PC-9 (cell line): ENCODE data around the gene SSBP2. TPM values are rescaled to one million over a fixed set of nuclear protein-coding genes. Genes with fewer than 3 reads are reported as not detected.

Experiments
- BruUV-seq: library from RNA; stranded (reverse); fragments of 400-500 nt; replicated peaks from 2 replicates; lab custom pipeline; 2021; lab: Mats Ljungman, UMichigan
- CTCF ChIA-PET: fragments of 300-600 bp; sonication (Branson Sonifier 250); formaldehyde crosslinking; loops from one replicate; lab custom pipeline; 2022; ENCODE audit warnings: antibody characterized with exemption; lab: Charles Lee
- POLR2A ChIA-PET: fragments of 300-600 bp; sonication (Branson Sonifier 250); formaldehyde crosslinking; loops from one replicate; lab custom pipeline; 2022; ENCODE audit warnings: antibody characterized with exemption; ENCODE audit not compliant: unreplicated experiment; lab: Charles Lee
- DNase-seq, 2 experiments: peaks; one replicate each; pipeline versions ENCODE4 v3.0.0 to v3.0.0-alpha.2; 2015 to 2022; ENCODE audit warnings: mixed read lengths in 1 of 2
- H2AFZ ChIP-seq: fragments of 200-600 bp; sonication (generic); 2 replicates; pipeline ENCODE4 v1.8.1; 2017; ENCODE audit warnings: antibody characterized with exemption
- H3F3A ChIP-seq: fragments of 200-600 bp; sonication (generic); 2 replicates; pipeline ENCODE4 v1.8.1; 2017; ENCODE audit warnings: antibody characterized with exemption, mild to moderate bottlenecking, low read depth; ENCODE audit not compliant: insufficient read depth
- H3K27ac ChIP-seq: fragments of 200-600 bp; sonication (generic); 2 replicates; pipeline ENCODE4 v1.6.1; 2016; ENCODE audit warnings: mixed run types
- H3K27me3 ChIP-seq: fragments of 200-600 bp; sonication (generic); 2 replicates; pipeline ENCODE4 v1.6.1; 2016; ENCODE audit warnings: low read depth, mixed run types; ENCODE audit not compliant: insufficient read depth
- H3K36me3 ChIP-seq: fragments of 200-600 bp; sonication (generic); 2 replicates; pipeline ENCODE4 v1.6.1; 2016; ENCODE audit warnings: low read depth, mixed run types
- H3K4me1 ChIP-seq: fragments of 200-600 bp; sonication (generic); replicated peaks from 2 replicates; pipeline ENCODE4 v1.6.1; 2016; ENCODE audit warnings: mixed run types; ENCODE audit not compliant: insufficient read depth
- H3K4me2 ChIP-seq: fragments of 200-600 bp; sonication (generic); 2 replicates; pipeline ENCODE4 v1.6.1; 2017; ENCODE audit warnings: mixed run types
- H3K4me3 ChIP-seq: fragments of 200-600 bp; sonication (generic); 2 replicates; pipeline ENCODE4 v1.6.1; 2016; ENCODE audit warnings: mixed run types
- H3K79me2 ChIP-seq: fragments of 200-600 bp; sonication (generic); 2 replicates; pipeline ENCODE4 v1.6.1; 2017; ENCODE audit warnings: low read depth, mixed run types
- H3K9me2 ChIP-seq: fragments of 200-600 bp; sonication (generic); 2 replicates; pipeline ENCODE4 v1.8.1; 2017; ENCODE audit warnings: mild to moderate bottlenecking; ENCODE audit not compliant: insufficient read depth
- H3K9me3 ChIP-seq: fragments of 200-600 bp; sonication (generic); 2 replicates; pipeline ENCODE4 v1.8.1; 2016; ENCODE audit warnings: low read depth; ENCODE audit not compliant: insufficient read depth
- H4K20me1 ChIP-seq: fragments of 200-600 bp; sonication (generic); 2 replicates; pipeline ENCODE4 v1.8.1; 2017; ENCODE audit not compliant: insufficient read depth
- CTCF ChIP-seq: fragments of 200-600 bp; sonication (generic); conservative IDR thresholded peaks from 2 replicates; pipeline ENCODE4 v1.6.1; 2017; ENCODE audit warnings: mixed run types, antibody characterized with exemption, mild to moderate bottlenecking, moderate library complexity
- EZH2 ChIP-seq: fragments of 200-600 bp; sonication (generic); IDR thresholded peaks from 2 replicates; pipeline ENCODE4 v1.8.0; 2017; ENCODE audit warnings: antibody characterized with exemption, low read depth
- intact Hi-C: fragments of 100-400 bp; cut with micrococcal nuclease; formaldehyde crosslinking; loops from one replicate; pipeline ENCODE4 v1.10.0; 2022; ENCODE audit not compliant: unreplicated experiment
- total RNA-seq: library from RNA; stranded (reverse); gene quantifications from 2 replicates; pipeline ENCODE4 v1.2.3, GENCODE V29; 2021

Gene SSBP2
- total RNA-seq, 1 experiment from 2014 or later = 6.4 TPM

GRCh38 chr5:81555865-81556264 is 195.0 kb downstream of the SSBP2 start:
- Histone ChIP-seq H3K4me3 (no peak overlapping the region), H3F3A (no peaks in the 10 kb centered on the region), H3K27ac (no peak overlapping the region), H4K20me1 (no peaks in the 10 kb centered on the region), H3K4me1 (no peaks in the 10 kb centered on the region), H3K9me3 (no peaks in the 10 kb centered on the region), H3K4me2 (no peak overlapping the region), H3K9me2 (no peaks in the 10 kb centered on the region), H2AFZ (no peak overlapping the region), H3K79me2 (no peaks in the 10 kb centered on the region), H3K27me3 (no peaks in the 10 kb centered on the region), H3K36me3 (no peaks in the 10 kb centered on the region)
- ChIA-PET POLR2A (no interaction called here), CTCF (no interaction called here)
- TF ChIP-seq EZH2 (no peak), CTCF (no peak)
- DNase-seq = no peak
- intact Hi-C loops = no loop called here
- BruUV-seq = no TSS peak

- no peaks in the 10 kb centered on the region for H3K9me3 ChIP-seq
- ChIA-PET CTCF (no interaction called here), POLR2A (no interaction called here)
Measured at GRCh38 chr5:81554647-81555046, 196.2 kb downstream of the SSBP2 start.

GRCh38 chr5:81553567-81554212 is 197.2 kb downstream of the SSBP2 start:
- no peaks in the 10 kb centered on the region for H4K20me1 ChIP-seq
- no peak overlapping the region for H3K4me3 ChIP-seq
- no peaks in the 10 kb centered on the region for H3F3A ChIP-seq
- no peaks in the 10 kb centered on the region for H3K9me2 ChIP-seq
- POLR2A ChIA-PET = no interaction called here
- H3K36me3 ChIP-seq = no peaks in the 10 kb centered on the region
- CTCF ChIA-PET = no interaction called here
- H3K4me2 ChIP-seq = no peak overlapping the region
- H3K27me3 ChIP-seq = no peaks in the 10 kb centered on the region
- no peaks in the 10 kb centered on the region for H3K79me2 ChIP-seq
- no peak overlapping the region for H3K27ac ChIP-seq
- no peak overlapping the region for H2AFZ ChIP-seq
- intact Hi-C loops = no loop called here
- DNase-seq = no peak
- H3K4me1 ChIP-seq = no peaks in the 10 kb centered on the region
- no peaks in the 10 kb centered on the region for H3K9me3 ChIP-seq
- BruUV-seq = no TSS peak
- TF ChIP-seq EZH2 (no peak), CTCF (no peak)

More at GRCh38 chr5:81554647-81555046, 196.2 kb downstream of the SSBP2 start:
- Histone ChIP-seq H3K4me1 (no peaks in the 10 kb centered on the region), H3K36me3 (no peaks in the 10 kb centered on the region), H3K4me3 (no peak overlapping the region), H3K9me2 (no peaks in the 10 kb centered on the region), H3K4me2 (no peak overlapping the region), H3K27me3 (no peaks in the 10 kb centered on the region), H4K20me1 (no peaks in the 10 kb centered on the region), H2AFZ (no peak overlapping the region), H3F3A (no peaks in the 10 kb centered on the region), H3K79me2 (no peaks in the 10 kb centered on the region), H3K27ac (no peak overlapping the region)
- no peak for TF ChIP-seq EZH2
- no peak for TF ChIP-seq CTCF
- intact Hi-C loops = no loop called here
- DNase-seq = no peak
- BruUV-seq = no TSS peak
